Activated naive CD4-positive, alpha-beta T cell (primary cell): ENCODE measurements around the gene ZBP1.

Source experiments
- DNase-seq, 4 experiments: peaks; one replicate each; lab custom pipeline; 2025; lab: John Stamatoyannopoulos, UW

ZBP1 gene

DNA sequence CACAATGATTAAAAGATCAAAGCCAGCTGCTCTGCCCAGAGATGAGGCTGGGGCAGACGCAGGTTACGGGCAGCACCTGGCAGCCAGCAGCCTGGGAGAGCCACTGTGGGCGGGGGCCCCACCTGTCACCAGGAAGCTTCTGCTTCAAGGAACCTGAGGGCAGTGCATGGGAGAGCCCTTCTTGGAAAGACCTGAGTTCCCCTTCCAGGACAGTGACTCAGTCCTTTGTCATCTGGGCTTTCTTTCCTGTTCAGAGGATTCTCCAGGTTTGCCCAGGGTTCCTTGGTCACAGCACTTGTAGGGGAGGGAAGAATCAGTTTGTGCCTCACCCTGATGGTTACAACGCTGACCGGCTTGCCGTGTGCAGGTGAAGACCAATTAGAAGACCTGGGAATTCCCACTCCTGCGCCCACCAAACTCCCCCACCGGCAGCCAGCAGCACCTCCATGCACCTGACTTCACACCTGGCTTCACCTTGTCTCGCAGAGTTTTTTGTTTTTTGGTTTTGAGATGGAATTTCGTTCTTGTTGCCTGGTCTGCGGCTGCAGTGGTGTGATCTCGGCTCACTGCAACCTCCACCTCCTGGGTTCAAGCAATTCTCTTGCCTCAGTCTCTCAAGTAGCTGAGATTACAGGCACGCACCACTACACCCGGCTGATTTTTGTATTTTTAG lies 2.0 kb downstream of the ZBP1 start:
- no peak for DNase-seq

DNA sequence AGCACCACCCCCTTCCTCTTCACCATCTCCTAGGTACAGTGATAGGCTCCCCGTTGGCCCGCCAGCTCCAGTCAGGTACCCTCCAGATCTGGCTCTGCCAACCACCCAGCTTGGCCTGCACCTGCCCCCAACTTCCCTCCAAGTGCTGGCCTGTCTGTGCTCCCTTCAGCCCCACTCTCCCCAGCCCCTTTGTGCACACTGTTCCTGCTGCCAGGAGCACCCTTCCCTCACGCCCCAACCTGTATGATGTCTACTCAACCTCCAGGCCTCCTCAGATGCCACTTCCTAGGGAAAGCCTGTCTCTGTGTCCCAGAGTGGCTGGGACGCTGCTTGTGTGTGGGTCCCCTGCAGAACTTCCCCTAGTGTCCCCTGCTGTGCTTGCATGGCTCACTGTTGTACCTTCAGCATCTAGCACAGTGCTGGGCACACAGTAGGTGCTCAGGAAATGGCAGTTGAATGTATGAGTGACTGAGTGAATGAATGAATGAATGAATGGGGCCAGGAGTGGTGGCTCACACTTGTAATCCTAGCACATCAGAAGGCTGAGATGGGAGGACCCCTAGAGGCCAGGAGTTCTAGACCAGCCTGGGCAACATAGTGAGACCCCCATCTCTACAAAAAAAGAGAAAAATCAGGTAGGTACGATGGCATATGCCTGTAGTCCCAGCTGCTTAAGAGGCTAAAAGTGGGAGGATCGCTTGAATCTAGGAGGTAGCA lies 3.0 kb downstream of the ZBP1 start:
- no peak for DNase-seq

DNA sequence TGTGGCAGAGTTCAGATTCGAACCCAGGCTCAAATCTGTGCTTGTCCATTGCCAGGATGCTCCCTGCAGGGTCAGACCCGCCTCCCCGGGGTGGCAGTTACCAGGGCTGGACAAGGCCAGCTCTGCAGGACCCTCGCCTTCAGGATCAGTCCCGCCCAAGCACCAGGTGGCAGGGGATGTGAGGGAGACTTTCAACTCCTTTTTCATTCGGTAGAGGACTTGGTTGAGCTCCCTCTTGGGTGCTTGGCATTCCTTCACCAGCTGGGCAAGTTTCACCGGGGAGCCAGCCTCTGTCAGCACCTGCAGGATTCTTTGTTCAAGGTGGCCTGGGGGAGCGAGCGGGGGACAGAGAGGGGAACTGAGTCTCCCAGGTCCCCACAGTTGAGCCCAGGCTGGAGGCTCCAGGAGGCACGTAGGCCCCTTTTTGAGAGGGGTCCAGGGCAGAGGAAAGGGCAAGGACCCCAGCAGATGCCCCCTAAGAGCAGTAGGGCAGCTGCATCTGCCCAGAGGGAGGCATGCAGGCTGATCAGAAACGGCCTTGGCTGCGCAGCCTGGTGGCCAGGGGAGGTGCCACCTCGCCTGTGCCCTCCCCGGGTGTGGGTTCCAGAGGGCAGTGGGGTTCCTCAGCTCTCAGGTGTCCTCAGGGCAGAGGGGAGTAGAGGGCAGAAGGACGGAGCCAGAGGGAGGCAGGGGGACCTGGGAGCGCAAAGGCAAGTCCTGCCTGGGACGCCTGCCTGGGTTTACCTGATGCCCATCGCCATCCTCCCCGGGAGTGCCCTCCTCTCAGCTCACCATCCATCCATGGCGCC lies 3.9 kb downstream of the ZBP1 start:
- no peak for DNase-seq

DNA sequence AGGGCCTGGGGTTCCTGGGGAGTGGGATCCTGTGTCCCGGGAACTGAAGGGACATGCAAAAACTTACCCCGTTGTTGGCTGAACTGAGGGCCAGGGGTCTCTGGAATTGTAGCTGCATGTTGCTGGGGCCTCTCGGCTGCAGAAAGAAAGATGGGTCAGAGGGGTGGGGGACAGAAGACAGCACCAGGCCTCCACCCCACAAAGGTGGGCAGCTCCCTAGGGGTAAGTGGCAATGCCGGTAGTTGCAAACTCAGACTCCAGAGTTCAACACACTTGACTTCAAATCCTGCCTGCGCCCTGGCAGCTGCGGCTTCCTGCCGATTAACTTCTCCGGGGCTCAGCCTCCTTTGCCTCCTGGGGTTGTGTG lies 4.8 kb downstream of the ZBP1 start:
- DNase-seq, result no peak

DNA sequence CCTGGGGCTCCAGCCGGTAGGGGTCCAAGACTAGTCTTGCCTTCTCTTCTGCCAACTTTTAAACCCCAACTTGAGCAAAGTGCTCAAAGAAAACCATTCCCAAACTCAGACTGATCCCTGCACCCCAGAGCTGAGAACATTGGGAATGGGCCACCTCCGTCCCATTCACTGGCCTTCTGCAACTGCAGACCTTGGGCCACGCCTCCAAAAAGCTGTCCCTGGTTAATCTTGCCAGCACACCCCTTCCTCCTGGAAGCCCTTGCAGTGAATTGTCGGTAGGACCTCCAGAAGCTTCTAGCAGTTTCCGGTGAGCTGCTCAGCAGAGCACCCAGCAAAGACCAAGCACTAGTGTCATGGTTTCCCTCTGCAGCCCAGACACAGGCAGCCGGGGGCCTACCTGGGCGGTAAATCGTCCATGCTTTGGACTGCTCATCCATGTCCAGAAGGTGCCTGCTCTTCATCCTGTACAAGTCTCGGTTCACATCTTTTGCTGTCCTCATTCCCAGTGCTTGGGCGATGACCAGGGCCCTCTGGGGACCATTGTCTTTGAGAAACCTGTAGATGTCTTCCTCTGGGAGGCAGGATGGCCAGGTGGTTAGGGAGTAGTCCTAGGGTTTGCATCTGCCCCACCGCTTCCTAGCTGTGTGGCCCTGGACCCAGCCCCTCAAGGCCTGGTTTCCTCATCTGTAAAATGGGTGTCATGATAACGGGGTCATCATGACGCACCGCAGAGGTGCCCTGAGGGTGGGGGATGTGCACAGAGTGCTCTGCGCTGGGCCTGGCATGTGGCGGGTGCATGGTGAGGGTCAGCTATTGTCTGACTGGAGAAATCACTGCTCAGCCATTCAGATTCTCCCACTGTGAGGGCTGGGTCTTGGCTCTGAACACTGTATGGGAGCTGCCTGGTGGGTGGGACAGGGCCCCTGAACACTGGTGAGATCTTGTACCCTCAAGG lies 5.5 kb downstream of the ZBP1 start:
- DNase-seq, result no peak

DNA sequence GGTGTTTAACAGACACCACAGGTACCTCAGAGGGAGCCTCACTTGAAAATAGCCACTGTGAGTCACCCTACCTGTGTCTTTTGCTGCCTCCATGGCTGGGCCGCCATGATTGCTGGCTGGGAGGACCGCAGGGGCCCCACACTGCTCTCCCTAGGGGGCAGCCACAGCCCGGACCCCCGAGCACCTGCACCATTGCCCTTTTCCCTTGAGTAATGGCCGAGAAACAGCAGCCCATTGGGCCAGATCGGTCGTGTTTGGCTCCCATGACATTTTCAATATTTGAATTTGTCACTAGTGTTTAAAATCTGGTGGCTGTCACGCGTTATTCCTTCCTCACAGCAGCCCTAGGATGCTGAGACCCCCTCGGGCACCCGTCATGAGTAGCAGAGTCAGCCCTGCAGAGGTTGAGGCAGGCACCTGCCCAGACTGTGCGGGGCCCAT lies 6.7 kb downstream of the ZBP1 start:
- DNase-seq, result no peak

DNA sequence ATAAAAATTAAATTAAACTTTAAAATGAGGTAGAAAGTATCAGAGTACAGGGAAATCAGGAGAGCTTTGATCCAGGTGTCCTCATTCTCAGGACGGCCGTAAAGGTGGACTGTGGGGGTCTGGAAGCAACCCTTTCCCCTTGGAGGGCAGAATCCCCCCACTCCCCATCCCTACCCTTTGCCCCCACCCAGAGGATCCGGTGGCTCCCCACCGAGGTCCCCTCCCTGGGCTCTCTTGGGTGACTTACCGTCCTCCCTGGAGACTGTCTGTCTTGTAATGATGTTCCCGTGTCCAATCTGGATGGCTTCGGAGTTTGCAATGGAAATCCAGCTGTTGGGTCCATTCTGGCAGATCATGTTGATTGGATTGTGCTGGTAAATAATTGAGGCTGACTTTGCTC lies 7.3 kb downstream of the ZBP1 start:
- DNase-seq, result no peak

DNA sequence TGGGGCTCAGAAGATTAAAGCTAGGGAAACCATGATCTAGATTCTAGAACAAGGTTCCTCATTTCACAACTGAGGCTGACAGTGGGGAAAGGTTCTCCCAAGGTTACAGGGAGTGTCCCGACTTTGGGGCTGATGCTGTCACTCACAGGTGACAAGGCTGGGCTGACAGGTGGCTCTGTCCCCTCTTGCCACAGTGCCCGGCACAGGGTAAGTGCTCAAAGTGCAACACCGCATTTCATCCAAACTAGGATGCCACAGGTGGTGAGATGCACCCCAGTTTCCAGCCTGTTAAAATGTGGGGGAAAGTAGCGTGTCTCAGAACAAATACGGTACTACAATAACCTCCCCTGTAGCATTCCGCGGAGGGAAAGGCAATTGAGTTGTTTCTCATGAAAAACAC lies 7.8 kb downstream of the ZBP1 start:
- no peak for DNase-seq

DNA sequence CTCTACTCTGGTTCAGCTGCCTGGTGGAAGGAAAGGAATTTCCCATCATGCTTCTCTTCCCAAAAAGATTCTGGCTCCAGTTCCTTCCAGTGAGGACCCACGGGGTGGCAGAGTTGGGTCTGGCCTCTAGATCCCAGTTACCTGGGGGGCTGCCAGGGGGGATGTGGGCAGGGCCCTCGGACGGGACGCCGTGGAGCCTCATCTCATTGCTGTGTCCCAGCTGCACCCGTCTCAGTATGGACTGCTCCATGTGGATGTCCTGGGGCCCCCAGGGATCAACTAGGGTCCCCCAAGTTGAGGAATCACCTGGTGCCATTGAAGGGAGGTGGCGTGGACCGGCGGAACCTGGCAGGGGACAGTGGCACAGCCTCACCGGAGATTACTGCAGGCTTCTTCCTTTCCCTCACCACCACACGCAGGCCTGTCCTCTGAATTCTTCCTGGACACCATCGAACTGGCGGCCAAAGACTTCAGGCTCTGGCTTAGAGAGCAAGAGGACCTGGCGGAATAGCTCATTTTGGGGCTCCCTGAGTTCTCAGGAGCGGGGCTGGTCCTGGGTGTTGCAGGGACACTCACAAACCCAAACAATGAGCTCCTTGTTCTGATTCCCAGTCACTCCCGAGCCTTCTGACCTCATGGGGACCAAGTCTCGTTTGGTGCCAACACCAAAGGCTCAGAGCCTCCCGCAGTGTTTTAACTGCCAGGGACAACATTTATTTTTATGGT lies 8.5 kb downstream of the ZBP1 start:
- DNase-seq, result no peak

DNA sequence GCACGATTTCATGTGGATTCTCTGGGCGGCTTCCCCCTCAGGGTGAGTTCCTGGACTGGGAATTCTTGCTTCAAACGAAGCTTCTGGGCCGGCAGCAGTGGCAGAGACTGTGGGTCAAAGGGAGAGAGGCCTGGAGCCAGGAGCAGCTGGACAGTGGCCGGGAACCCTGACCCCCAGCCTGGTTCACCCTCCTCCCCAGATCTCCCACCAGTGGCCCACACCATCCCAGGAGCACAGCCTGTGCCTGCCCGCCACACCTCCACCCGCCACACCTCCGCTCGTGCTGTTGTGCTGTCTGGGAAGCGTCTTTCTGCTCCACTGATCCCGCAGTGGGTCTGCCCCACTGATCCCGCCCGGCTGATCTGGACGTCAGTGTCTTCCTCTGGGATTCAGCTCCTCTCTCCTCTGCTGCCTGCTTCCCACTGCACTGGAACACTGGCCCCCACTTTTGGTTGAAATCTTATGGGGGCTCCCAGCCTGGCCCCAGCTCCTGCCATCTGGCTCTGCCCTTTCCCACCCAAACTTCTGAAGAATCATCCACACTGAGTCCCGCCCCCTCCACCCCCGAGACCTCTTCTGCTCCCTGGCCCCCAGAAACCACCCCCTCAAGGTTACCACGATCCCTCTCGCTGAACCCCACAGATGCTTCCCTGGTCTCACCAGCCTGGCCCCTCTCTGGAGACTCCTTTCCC lies 9.8 kb downstream of the ZBP1 start:
- DNase-seq, result no peak

DNA sequence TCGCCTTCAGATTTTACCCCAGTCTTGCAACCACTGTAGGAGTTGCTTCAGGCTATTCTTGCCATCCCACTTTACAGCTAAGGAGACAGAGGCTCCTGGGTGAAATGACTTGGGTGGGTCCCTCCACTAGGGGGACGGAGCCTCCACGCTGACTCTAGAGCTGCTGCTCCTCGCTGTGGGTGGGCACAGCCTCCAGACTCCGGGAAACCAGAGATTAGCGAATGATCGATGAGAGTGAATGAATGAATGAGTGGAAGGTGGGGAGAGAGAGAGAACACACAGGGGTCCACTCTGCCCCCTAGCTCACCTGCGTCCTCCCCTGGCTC lies 10.4 kb downstream of the ZBP1 start:
- DNase-seq, result no peak

DNA sequence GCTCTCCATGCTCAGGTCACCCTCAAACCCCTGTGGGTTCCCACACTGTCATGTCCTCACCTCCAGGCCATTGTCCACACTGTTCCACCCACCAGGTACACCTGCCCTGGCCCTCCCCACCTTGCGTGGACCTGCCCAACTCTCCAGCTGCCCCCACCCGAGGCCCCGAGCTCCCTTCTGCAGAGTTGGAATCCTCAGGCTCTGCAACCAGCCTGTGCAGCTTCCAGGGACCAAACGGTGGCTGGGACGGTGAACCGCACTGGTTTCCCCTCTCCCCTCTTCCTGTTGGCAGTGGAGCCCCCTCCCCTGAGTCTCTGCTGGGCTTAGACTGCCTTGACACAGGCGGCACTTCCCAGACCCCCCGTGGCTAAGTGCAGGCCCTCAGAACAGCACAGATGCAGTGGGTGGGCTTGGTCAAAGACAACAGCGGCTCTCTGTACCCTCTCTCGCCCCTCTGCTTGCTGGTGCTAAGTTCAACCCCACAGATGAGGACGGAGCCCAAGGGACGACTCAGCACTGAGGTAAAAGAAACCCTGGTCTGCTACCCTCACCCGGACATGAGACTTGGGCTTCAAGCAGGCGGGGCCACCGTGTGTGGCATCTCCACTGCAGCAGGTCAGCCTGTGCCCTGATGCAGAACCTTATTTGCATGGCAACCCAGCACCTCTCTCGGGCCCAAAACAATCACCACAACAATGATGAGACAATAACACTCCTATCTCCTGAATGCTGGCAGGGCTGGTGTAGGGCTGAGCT lies 11.0 kb downstream of the ZBP1 start:
- no peak for DNase-seq

DNA sequence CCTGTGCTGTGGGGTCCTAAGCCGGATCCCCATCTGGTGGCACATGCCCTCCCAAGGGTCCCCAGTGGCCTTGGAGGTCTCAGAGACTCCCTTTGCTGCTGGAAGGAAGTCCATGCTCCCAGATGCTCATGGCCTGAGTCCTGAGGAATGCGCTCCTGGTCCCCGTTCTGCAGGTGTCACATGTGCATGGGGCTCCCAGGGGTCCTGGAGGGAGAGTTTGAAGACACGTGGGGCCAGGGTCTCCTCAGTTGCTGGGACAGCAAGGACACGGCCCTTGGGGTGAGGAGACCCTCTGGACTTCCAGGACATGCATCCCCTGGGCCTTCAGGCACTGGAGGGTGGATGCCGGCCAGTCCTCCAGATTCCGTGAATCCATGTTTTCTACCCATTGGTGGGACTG lies 11.7 kb downstream of the ZBP1 start:
- no peak for DNase-seq

DNA sequence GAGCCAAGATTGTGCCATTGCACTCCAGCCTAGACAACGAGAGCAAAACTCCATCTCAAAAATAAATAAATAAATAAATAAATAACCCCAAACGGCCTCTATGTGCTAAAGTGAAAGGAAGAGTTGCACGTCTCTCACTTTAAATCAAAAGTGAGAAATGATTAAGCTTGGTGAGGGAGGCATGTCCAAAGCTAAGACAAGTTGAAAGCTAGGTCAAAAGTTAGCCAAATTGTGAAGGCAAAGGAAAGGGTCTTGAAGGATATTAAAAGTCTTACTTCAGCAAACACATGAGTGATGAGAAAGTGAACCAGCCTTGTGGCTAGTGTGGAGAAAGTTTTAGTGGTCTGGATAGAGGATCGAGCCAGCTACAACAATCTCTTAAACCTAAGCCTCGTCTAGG lies 14.3 kb downstream of the ZBP1 start:
- DNase-seq, result no peak

DNA sequence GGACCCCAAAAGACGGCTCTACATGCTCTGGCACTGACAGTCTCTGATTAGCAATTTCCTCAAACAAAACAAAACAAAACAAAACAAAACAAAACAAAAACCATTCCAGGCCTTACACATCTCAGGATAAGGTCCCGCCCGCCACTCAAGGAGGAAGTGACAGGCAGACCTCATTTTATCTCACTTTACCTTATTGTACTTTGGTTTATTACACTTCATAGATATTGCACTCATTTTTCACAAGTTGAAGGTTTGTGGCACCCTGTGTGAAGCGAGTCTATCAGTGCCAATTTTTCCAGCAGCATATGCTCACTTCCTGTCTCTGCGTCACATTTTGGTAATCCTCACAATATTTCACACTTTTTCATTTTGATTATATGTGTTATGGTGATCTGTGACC lies 15.2 kb downstream of the ZBP1 start:
- DNase-seq, result no peak

DNA sequence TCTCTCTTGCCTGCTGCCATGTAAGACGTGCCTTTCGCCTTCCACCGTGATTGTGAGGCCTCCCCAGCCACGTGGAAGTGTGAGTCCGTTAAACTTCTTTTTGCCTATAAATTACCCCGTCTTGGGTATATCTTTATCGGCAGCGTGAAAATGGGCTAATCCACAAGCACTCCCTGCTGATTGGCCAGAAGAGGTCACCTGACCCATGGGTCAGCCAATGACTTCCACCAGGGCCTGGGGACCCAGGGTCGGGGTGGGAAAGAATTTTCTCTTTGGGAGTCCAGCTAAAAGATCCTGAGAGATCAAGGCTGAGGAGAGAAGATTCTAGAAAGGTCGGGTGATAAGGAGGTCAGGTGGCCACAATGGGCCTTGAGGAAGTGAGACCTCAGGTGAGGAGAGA lies 17.1 kb downstream of the ZBP1 start:
- no peak for DNase-seq

DNA sequence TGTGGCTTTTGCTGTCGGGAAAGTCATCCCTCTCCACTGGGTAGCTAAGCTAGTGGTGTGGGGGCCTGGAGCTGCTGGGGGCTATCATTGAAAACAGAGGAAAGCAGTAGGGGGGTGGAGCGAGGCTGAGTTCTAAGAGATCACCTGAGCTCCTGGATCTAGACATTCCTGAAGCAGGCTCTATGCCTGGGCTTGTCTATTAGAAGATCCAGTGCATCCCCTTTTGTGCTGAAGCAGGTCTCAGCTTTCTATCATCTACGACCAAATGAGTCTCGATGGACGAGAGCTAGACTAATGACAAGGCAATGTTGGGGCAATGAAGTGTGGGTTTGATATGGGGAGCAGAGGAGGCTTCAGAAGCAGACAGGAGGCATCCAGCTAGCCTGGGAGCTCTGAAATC lies 18.5 kb downstream of the ZBP1 start:
- no peak for DNase-seq

DNA sequence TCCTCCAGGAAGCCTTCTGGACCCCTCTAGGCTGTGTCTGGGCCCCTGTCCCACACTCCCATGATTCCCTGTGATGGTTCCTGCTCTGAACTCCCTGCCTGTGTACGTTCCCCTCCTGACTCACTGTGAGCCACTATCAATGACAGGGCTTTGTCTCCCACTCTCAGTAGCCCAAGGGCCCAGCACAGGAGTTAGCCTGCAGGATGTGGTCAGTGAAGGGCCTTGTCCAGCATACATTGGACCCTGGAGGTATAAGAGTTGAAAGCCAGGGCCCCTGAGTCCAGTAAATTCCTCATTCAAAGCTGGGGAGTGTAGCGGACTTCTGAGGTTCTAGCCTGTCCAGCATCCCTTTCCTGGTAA lies 19.0 kb downstream of the ZBP1 start:
- no peak for DNase-seq

DNA sequence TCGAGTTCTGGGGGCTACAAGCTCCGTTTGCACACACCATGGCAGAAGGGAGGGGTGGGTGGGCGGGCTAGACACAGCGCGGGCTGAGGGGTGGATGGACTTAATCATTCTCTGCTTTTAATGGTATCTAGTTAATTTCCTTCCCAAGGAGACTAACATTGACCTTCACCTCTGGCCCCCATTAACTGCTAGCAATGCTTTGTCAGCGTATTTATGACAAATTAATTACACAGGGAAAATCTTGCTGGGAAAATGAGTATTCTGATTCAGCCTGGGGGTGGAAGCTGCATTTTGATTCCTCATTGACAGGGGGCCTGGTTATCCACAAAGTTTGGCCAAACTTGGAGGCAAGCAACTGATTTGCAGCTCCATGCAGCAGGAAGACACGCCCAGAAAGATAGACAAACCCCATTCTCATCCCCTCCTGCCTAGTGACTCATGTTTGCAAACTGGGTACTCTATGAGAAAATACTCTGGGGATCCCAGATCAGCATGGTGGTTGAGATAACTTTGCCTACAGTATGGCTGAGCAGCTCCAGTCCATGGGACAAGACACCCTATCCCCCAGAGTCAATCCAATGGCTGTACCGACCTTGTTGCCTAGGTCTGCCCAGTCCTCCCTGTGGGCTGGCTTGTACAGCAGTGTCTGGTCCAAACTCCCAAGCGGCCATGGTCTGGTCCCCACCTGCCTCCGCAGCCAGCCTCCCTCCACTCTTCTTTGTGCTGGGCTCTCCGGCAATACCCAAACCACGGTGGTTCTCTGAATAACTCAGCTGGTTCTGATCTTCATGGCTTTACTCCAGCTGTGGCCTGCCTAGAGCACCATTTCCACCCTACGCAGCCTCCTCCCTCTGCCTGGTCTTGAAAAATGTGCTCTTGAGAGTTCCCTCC lies 19.7 kb downstream of the ZBP1 start:
- no peak for DNase-seq
